HL-60 (cell line): Measurements from ENCODE around the gene AKR1C4.

ENCODE experiments used
- TF ChIP-seq, protein P1 (sequence below): IDR thresholded peaks from one replicate; pipeline ENCODE4 v1.5.1; 2011; ENCODE audit warnings: low read length, control low read depth, inconsistent platforms; ENCODE audit not compliant: insufficient read depth
- TF ChIP-seq, protein P2 (sequence below): IDR thresholded peaks from 2 replicates; pipeline ENCODE4 v1.6.1; 2012; ENCODE audit warnings: low read depth; ENCODE audit not compliant: insufficient replicate concordance

DNA sequence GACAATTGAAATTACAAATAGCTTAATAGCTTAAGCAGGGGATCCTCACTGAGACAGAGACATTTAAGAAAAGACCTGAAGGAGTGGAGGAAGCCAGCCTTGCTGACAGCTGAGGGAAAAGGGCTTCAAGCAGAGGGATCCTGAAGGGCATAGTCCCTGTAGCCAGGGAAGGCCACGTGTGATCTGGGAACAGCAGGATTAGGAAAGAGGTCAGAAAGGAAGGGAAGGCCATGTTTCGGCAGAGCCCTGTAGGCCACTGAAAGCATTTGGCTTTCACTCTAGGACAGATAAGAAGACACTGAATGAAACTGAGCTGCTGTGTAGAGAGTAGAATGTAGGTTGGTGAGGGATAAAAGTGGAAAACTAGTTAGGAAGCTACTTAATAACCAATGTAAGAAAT is 8.3 kb upstream of the AKR1C4 start:
- TF ChIP-seq, protein P1, sequence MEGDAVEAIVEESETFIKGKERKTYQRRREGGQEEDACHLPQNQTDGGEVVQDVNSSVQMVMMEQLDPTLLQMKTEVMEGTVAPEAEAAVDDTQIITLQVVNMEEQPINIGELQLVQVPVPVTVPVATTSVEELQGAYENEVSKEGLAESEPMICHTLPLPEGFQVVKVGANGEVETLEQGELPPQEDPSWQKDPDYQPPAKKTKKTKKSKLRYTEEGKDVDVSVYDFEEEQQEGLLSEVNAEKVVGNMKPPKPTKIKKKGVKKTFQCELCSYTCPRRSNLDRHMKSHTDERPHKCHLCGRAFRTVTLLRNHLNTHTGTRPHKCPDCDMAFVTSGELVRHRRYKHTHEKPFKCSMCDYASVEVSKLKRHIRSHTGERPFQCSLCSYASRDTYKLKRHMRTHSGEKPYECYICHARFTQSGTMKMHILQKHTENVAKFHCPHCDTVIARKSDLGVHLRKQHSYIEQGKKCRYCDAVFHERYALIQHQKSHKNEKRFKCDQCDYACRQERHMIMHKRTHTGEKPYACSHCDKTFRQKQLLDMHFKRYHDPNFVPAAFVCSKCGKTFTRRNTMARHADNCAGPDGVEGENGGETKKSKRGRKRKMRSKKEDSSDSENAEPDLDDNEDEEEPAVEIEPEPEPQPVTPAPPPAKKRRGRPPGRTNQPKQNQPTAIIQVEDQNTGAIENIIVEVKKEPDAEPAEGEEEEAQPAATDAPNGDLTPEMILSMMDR, result no peak
- TF ChIP-seq, protein P2, sequence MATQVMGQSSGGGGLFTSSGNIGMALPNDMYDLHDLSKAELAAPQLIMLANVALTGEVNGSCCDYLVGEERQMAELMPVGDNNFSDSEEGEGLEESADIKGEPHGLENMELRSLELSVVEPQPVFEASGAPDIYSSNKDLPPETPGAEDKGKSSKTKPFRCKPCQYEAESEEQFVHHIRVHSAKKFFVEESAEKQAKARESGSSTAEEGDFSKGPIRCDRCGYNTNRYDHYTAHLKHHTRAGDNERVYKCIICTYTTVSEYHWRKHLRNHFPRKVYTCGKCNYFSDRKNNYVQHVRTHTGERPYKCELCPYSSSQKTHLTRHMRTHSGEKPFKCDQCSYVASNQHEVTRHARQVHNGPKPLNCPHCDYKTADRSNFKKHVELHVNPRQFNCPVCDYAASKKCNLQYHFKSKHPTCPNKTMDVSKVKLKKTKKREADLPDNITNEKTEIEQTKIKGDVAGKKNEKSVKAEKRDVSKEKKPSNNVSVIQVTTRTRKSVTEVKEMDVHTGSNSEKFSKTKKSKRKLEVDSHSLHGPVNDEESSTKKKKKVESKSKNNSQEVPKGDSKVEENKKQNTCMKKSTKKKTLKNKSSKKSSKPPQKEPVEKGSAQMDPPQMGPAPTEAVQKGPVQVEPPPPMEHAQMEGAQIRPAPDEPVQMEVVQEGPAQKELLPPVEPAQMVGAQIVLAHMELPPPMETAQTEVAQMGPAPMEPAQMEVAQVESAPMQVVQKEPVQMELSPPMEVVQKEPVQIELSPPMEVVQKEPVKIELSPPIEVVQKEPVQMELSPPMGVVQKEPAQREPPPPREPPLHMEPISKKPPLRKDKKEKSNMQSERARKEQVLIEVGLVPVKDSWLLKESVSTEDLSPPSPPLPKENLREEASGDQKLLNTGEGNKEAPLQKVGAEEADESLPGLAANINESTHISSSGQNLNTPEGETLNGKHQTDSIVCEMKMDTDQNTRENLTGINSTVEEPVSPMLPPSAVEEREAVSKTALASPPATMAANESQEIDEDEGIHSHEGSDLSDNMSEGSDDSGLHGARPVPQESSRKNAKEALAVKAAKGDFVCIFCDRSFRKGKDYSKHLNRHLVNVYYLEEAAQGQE, result no peak
